ENCODE data around the gene PPP5C. TPM values are rescaled to one million over a fixed set of nuclear protein-coding genes. Genes with fewer than 3 reads are reported as not detected.
"Not testable (repeated sequence)": the region's sequence is repeated elsewhere in the genome, so short reads cannot be mapped to it uniquely, and the experiment has no call there.

PPP5C gene
- total RNA-seq, 4 donors from 2014 or later = 26.1 to 92.3 (median 62.5) TPM

- no peak for TF ChIP-seq POLR2A (IDR thresholded peaks at IDR 0.05)
- no peak for TF ChIP-seq CTCF (IDR thresholded peaks at IDR 0.05)
- Histone ChIP-seq H3K36me3 (no peaks in the 10 kb centered on the region), H3K4me1 (no peaks in the 10 kb centered on the region)
Observed at GRCh38 chr19:46320559-46320958, 26.3 kb upstream of the PPP5C start.

GRCh38 chr19:46321653-46322052 is 25.2 kb upstream of the PPP5C start:
- no peaks in the 10 kb centered on the region for H3K27me3 ChIP-seq
- intact Hi-C loops (cut with DNase I; ENCODE audit: low total_unique reads) = no loop called here
- TF ChIP-seq POLR2A (IDR thresholded peaks at IDR 0.05) (no peak), CTCF (IDR thresholded peaks at IDR 0.05) (no peak)
- no peak for DNase-seq
- H3K9me3 ChIP-seq = peaks cover 0 to 2% of the 10 kb centered on the region in 2 donors
- no peaks in the 10 kb centered on the region for H3K36me3 ChIP-seq
- no peak overlapping the region for H3K27ac ChIP-seq
- no peak overlapping the region for H3K4me3 ChIP-seq
- no peaks in the 10 kb centered on the region for H3K4me1 ChIP-seq

More at GRCh38 chr19:46320559-46320958, 26.3 kb upstream of the PPP5C start:
- intact Hi-C loops (cut with DNase I; ENCODE audit: low total_unique reads) = no loop called here
- no peaks in the 10 kb centered on the region for H3K27me3 ChIP-seq
- no peak overlapping the region for H3K4me3 ChIP-seq
- H3K9me3 ChIP-seq = no peaks in the 10 kb centered on the region
- no peak overlapping the region for H3K27ac ChIP-seq
- DNase-seq = no peak

GRCh38 chr19:46323227-46323626 is 23.7 kb upstream of the PPP5C start:
- H3K27me3 ChIP-seq; H3K4me3 ChIP-seq; H3K9me3 ChIP-seq; DNase-seq; H3K4me1 ChIP-seq; H3K27ac ChIP-seq; intact Hi-C loops (cut with DNase I; ENCODE audit: low total_unique reads); H3K36me3 ChIP-seq: not testable (repeated sequence)

- H3K4me1 ChIP-seq = no peaks in the 10 kb centered on the region
- intact Hi-C loops (cut with DNase I; ENCODE audit: low total_unique reads) = no loop called here
- H3K4me3 ChIP-seq = no peak overlapping the region
- TF ChIP-seq POLR2A (IDR thresholded peaks at IDR 0.05) = no peak
- no peak for TF ChIP-seq CTCF (IDR thresholded peaks at IDR 0.05)
- peaks cover 0 to 8% of the 10 kb centered on the region in 2 donors for H3K9me3 ChIP-seq
- H3K27ac ChIP-seq = no peak overlapping the region
- no peaks in the 10 kb centered on the region for H3K27me3 ChIP-seq
- DNase-seq = no peak
- no peaks in the 10 kb centered on the region for H3K36me3 ChIP-seq
Observed at GRCh38 chr19:46324277-46324676, 22.6 kb upstream of the PPP5C start.

- no peaks in the 10 kb centered on the region for H3K4me1 ChIP-seq
- intact Hi-C loops (cut with DNase I; ENCODE audit: low total_unique reads) = no loop called here
- H3K27ac ChIP-seq = no peak overlapping the region
- no peak for DNase-seq
- H3K9me3 ChIP-seq = peaks cover 0 to 8% of the 10 kb centered on the region in 2 donors
- TF ChIP-seq POLR2A (IDR thresholded peaks at IDR 0.05) = no peak
- TF ChIP-seq CTCF (IDR thresholded peaks at IDR 0.05) = no peak
- H3K4me3 ChIP-seq = no peak overlapping the region
- no peaks in the 10 kb centered on the region for H3K36me3 ChIP-seq
- no peaks in the 10 kb centered on the region for H3K27me3 ChIP-seq
Observed at GRCh38 chr19:46326608-46327007, 20.3 kb upstream of the PPP5C start.

- DNase-seq = no peak
- Histone ChIP-seq H3K4me3 (no peak overlapping the region), H3K27ac (no peak overlapping the region), H3K36me3 (no peaks in the 10 kb centered on the region), H3K27me3 (no peaks in the 10 kb centered on the region), H3K4me1 (no peaks in the 10 kb centered on the region), H3K9me3 (peaks cover 0 to 8% of the 10 kb centered on the region in 2 donors)
- TF ChIP-seq POLR2A (IDR thresholded peaks at IDR 0.05) (no peak), CTCF (IDR thresholded peaks at IDR 0.05) (no peak)
- intact Hi-C loops (cut with DNase I; ENCODE audit: low total_unique reads) = no loop called here
Observed at GRCh38 chr19:46328079-46328478, 18.8 kb upstream of the PPP5C start.

Data from uterus (tissue), 4 donors.